Measurements from ENCODE around the gene EREG.

GRCh38 chr4:74374128-74374527 is 9.2 kb downstream of the EREG start:
- TF ChIP-seq CTCF (IDR thresholded peaks at IDR 0.05) = no peak
- TF ChIP-seq POLR2A (IDR thresholded peaks at IDR 0.05) = no peak

Data from esophagus squamous epithelium (tissue), 4 donors.